Effector memory CD4-positive, alpha-beta T cell (primary cell): ENCODE data around the gene ACRV1.

Experiments
- DNase-seq, 3 donors: peaks; one replicate each; pipeline ENCODE4 v3.0.0-alpha.2; 2020
- H3K27ac ChIP-seq: 2 replicates; pipeline ENCODE4 v1.7.0; 2013; ENCODE audit warnings: mild to moderate bottlenecking, low read length, moderate library complexity; ENCODE audit not compliant: insufficient read depth, poor library complexity, severe bottlenecking
- H3K27me3 ChIP-seq: replicated peaks from 2 replicates; pipeline ENCODE4 v1.7.0; 2013; ENCODE audit warnings: mild to moderate bottlenecking, low read length; ENCODE audit not compliant: insufficient read depth, control insufficient read depth, poor library complexity, severe bottlenecking
- H3K36me3 ChIP-seq: 2 replicates; pipeline ENCODE4 v1.7.0; 2013; ENCODE audit warnings: mild to moderate bottlenecking, low read length, moderate library complexity; ENCODE audit not compliant: control insufficient read depth, insufficient read depth
- H3K4me1 ChIP-seq: 2 replicates; pipeline ENCODE4 v1.7.0; 2013; ENCODE audit warnings: low read length, mild to moderate bottlenecking; ENCODE audit not compliant: control insufficient read depth, insufficient read depth, poor library complexity, severe bottlenecking
- H3K4me3 ChIP-seq: 2 replicates; pipeline ENCODE4 v1.7.0; 2013; ENCODE audit warnings: low read length, low read depth, mild to moderate bottlenecking; ENCODE audit not compliant: insufficient read depth, poor library complexity, severe bottlenecking
- H3K9me3 ChIP-seq: 2 replicates; pipeline ENCODE4 v1.7.0; 2013; ENCODE audit warnings: mild to moderate bottlenecking, low read length, moderate library complexity; ENCODE audit not compliant: control insufficient read depth

The ACRV1 gene

GRCh38 chr11:125663910-125664309 lies 16.7 kb downstream of the ACRV1 start:
- no peak overlapping the region for H3K27ac ChIP-seq
- H3K4me3 ChIP-seq, result no peak overlapping the region
- no peaks in the 10 kb centered on the region for H3K27me3 ChIP-seq
- no peaks in the 10 kb centered on the region for H3K4me1 ChIP-seq
- no peaks in the 10 kb centered on the region for H3K36me3 ChIP-seq
- DNase-seq, result no peak
- no peaks in the 10 kb centered on the region for H3K9me3 ChIP-seq

- Histone ChIP-seq H3K36me3 (no peaks in the 10 kb centered on the region), H3K27me3 (no peaks in the 10 kb centered on the region), H3K4me3 (no peak overlapping the region), H3K4me1 (no peaks in the 10 kb centered on the region), H3K9me3 (no peaks in the 10 kb centered on the region), H3K27ac (no peak overlapping the region)
- no peak for DNase-seq
Measured at GRCh38 chr11:125662689-125663088, 18.0 kb downstream of the ACRV1 start.

GRCh38 chr11:125649465-125650166 lies 31.0 kb downstream of the ACRV1 start:
- no peak for DNase-seq
- Histone ChIP-seq H3K4me1 (no peaks in the 10 kb centered on the region), H3K27ac (no peak overlapping the region), H3K27me3 (no peaks in the 10 kb centered on the region), H3K4me3 (no peak overlapping the region), H3K36me3 (no peaks in the 10 kb centered on the region), H3K9me3 (no peaks in the 10 kb centered on the region)

- no peak for DNase-seq
- Histone ChIP-seq H3K9me3 (no peaks in the 10 kb centered on the region), H3K27me3 (no peaks in the 10 kb centered on the region), H3K4me1 (no peaks in the 10 kb centered on the region), H3K4me3 (no peak overlapping the region), H3K27ac (no peak overlapping the region), H3K36me3 (no peaks in the 10 kb centered on the region)
Measured at GRCh38 chr11:125645871-125646270, 34.8 kb downstream of the ACRV1 start.

GRCh38 chr11:125638315-125638714 lies 42.3 kb downstream of the ACRV1 start:
- Histone ChIP-seq H3K27me3 (no peaks in the 10 kb centered on the region), H3K4me1 (no peaks in the 10 kb centered on the region), H3K9me3 (no peaks in the 10 kb centered on the region), H3K27ac (no peak overlapping the region), H3K36me3 (no peaks in the 10 kb centered on the region), H3K4me3 (no peak overlapping the region)
- no peak for DNase-seq

GRCh38 chr11:125637840-125638239 lies 42.8 kb downstream of the ACRV1 start:
- no peak overlapping the region for H3K27ac ChIP-seq
- H3K4me3 ChIP-seq, result no peak overlapping the region
- H3K27me3 ChIP-seq, result no peaks in the 10 kb centered on the region
- no peaks in the 10 kb centered on the region for H3K9me3 ChIP-seq
- no peak for DNase-seq
- H3K36me3 ChIP-seq, result no peaks in the 10 kb centered on the region
- no peaks in the 10 kb centered on the region for H3K4me1 ChIP-seq

GRCh38 chr11:125627236-125627910 lies 53.3 kb downstream of the ACRV1 start:
- Histone ChIP-seq H3K9me3 (no peaks in the 10 kb centered on the region), H3K27me3 (no peaks in the 10 kb centered on the region), H3K36me3 (no peaks in the 10 kb centered on the region), H3K27ac (no peak overlapping the region), H3K4me1 (peaks cover 9% of the 10 kb centered on the region), H3K4me3 (no peak overlapping the region)
- DNase-seq, result no peak

- H3K27me3 ChIP-seq, result no peaks in the 10 kb centered on the region
- H3K27ac ChIP-seq, result peak overlapping the region; percentile 97
- H3K36me3 ChIP-seq, result peaks cover 3% of the 10 kb centered on the region
- no peaks in the 10 kb centered on the region for H3K9me3 ChIP-seq
- H3K4me1 ChIP-seq, result peaks cover 9% of the 10 kb centered on the region
- peak overlapping the region; percentile 82 for H3K4me3 ChIP-seq
- DNase-seq, result peak in 1 of 3 donors; percentile 3
Measured at GRCh38 chr11:125626288-125626950, 54.2 kb downstream of the ACRV1 start.

- Histone ChIP-seq H3K9me3 (no peaks in the 10 kb centered on the region), H3K36me3 (peaks cover 10% of the 10 kb centered on the region), H3K4me3 (peak overlapping the region; percentile 82), H3K27ac (peak overlapping the region; percentile 97), H3K27me3 (no peaks in the 10 kb centered on the region), H3K4me1 (peaks cover 9% of the 10 kb centered on the region)
- DNase-seq, result peak; percentile 55 to 73 (median 73)
Measured at GRCh38 chr11:125625630-125626287, 54.9 kb downstream of the ACRV1 start.
